ENCODE data around the gene ZNF774. TPM values are rescaled to one million over a fixed set of nuclear protein-coding genes. Genes with fewer than 3 reads are reported as not detected.
A peak's percentile ranks its signal among the peaks of the same experiment; 100 is the strongest.
"Not testable (repeated sequence)": the region's sequence is repeated elsewhere in the genome, so short reads cannot be mapped to it uniquely, and the experiment has no call there.

Gene ZNF774
- total RNA-seq (1 to 10 TPM; 2.5 to 4.9 TPM), polyA plus RNA-seq (1 to 10 TPM; 1.6 to 1.9 TPM)
- long read RNA-seq, donor 1, partial matches to known transcripts: 0 of 1 reads
- long read RNA-seq, donor 1, other reads (novel, unspliced or antisense): 0 of 1 reads
- long read RNA-seq, donor 2, full-length matches to known transcripts: 1 of 1 reads
- long read RNA-seq, donor 2, partial matches to known transcripts: 0 of 1 reads
- long read RNA-seq, donor 2, other reads (novel, unspliced or antisense): 0 of 1 reads
- long read RNA-seq, donor 3, partial matches to known transcripts: 0 of 2 reads
- long read RNA-seq, donor 3, other reads (novel, unspliced or antisense): 0 of 2 reads
- long read RNA-seq, donor 4, partial matches to known transcripts: 0 of 1 reads
- long read RNA-seq, donor 4, other reads (novel, unspliced or antisense): 0 of 1 reads
- long read RNA-seq, donor 5, partial matches to known transcripts: 0 of 2 reads
- long read RNA-seq, donor 5, other reads (novel, unspliced or antisense): 0 of 2 reads

DNA sequence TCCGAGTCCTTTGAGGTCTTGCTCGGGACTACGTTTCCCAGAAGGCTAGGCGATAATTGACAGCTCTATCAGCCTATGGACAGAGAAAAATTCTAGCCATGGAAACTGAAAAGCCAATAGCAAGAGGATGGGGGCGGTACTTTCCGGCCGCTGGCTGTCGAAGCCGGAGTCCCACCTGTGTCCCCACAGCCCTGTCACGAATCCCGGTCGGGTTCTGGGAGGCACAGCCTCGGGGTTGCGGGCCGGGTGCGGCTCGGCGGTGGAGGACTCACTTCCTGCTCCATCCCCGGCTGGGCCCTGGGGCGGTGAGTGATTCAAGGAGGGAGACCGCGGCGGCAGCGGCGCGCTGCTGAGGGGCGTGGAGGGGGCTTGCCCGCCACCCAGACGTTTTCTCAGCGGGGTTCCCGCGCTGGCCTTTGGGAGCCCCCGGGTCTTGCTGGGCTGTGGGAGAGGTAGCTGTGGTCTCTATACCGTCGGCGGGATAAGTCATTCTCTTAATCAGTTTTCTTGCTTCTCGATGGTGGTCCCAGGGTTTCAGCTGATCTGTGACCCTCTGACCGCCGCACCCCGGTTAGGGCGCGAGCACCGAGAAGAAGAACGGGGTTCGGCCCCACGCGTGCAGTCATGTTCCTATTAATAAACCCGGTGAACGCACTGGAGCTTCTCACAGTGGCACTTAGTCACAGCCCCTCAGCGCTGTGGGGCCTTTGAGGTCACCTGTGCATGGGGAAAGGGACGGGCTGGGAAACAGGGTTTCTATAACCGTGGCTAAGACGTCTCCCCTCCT, at the start of gene ZNF774:
ZNF774 (plus strand) TSS at position 178 of the 787 bp plus-strand sequence. CDS start 2,377 bp downstream, outside the sequence.
- DNase-seq (peak; percentile 93 to 98 (median 98)), ATAC-seq (ENCODE audit: insufficient read depth, low FRiP score) (peak; percentile 97)
- H3K4me1 ChIP-seq (ENCODE audit: control insufficient read depth in 5 of 5, insufficient read depth in 5 of 5, low read length in 5 of 5): peaks cover 0 to 7% (median 0%) of the 10 kb centered on the region in 5 donors
- H3K27ac ChIP-seq (ENCODE audit: low read depth in 1 of 2, low read length in 1 of 2): peak within 1 kb of the TSS; percentile 58 to 87
- H3K27me3 ChIP-seq (ENCODE audit: control insufficient read depth in 3 of 3, insufficient read depth in 3 of 3, low read length in 2 of 3): no peaks in the 10 kb centered on the region
- no peaks in the 10 kb centered on the region for H3K9me3 ChIP-seq (ENCODE audit: control insufficient read depth in 4 of 4, insufficient read depth in 3 of 4, low read length in 3 of 4)
- H3K36me3 ChIP-seq (ENCODE audit: control insufficient read depth in 4 of 4, insufficient read depth in 4 of 4, low read length in 4 of 4): no peaks in the 10 kb centered on the region
- TF ChIP-seq, protein P1, sequence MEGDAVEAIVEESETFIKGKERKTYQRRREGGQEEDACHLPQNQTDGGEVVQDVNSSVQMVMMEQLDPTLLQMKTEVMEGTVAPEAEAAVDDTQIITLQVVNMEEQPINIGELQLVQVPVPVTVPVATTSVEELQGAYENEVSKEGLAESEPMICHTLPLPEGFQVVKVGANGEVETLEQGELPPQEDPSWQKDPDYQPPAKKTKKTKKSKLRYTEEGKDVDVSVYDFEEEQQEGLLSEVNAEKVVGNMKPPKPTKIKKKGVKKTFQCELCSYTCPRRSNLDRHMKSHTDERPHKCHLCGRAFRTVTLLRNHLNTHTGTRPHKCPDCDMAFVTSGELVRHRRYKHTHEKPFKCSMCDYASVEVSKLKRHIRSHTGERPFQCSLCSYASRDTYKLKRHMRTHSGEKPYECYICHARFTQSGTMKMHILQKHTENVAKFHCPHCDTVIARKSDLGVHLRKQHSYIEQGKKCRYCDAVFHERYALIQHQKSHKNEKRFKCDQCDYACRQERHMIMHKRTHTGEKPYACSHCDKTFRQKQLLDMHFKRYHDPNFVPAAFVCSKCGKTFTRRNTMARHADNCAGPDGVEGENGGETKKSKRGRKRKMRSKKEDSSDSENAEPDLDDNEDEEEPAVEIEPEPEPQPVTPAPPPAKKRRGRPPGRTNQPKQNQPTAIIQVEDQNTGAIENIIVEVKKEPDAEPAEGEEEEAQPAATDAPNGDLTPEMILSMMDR (IDR thresholded peaks at IDR 0.05; ENCODE audit: control extremely low read depth, extremely low read depth): no peak
- peak within 1 kb of the TSS; percentile 11 to 63 for H3K9ac ChIP-seq (ENCODE audit: insufficient read depth in 1 of 2, low read length in 2 of 2)
- peak within 1 kb of the TSS; percentile 79 for H3K4me3 ChIP-seq
- WGBS, 2 donors: 1% methylated on average over 53 of the region's 53 CpGs

DNA sequence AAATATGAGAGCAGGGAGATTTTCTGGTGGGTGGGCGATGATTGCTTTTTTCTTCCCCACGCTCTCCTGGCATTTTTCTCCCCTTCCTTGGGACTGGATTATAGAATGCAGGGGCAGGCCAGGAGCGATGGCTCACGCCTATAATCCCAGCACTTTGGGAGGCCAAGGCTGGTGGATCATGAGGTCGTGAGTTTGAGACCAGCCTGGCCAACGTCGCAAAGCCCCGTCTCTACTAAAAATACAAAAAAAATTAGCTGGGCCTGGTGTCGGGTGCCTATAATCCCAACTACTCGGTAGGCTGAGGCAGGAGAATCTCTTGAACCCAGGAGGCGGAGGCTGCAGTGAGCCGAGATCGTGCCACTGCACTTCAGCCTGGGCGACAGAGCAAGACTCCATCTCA, 46.7 kb upstream of the ZNF774 start:
- H3K9ac ChIP-seq (ENCODE audit: insufficient read depth in 1 of 2, low read length in 2 of 2); H3K27ac ChIP-seq (ENCODE audit: low read depth in 1 of 2, low read length in 1 of 2); ATAC-seq (ENCODE audit: insufficient read depth, low FRiP score); H3K36me3 ChIP-seq (ENCODE audit: control insufficient read depth in 4 of 4, insufficient read depth in 4 of 4, low read length in 4 of 4); H3K9me3 ChIP-seq (ENCODE audit: control insufficient read depth in 4 of 4, insufficient read depth in 3 of 4, low read length in 3 of 4); H3K27me3 ChIP-seq (ENCODE audit: control insufficient read depth in 3 of 3, insufficient read depth in 3 of 3, low read length in 2 of 3); DNase-seq; H3K4me3 ChIP-seq: not testable (repeated sequence)
- WGBS, 2 donors: 94 to 97% methylated on average over 14 of the region's 14 CpGs
- peaks cover 0 to 16% (median 7%) of the 10 kb centered on the region in 5 donors for H3K4me1 ChIP-seq (ENCODE audit: control insufficient read depth in 5 of 5, insufficient read depth in 5 of 5, low read length in 5 of 5)

DNA sequence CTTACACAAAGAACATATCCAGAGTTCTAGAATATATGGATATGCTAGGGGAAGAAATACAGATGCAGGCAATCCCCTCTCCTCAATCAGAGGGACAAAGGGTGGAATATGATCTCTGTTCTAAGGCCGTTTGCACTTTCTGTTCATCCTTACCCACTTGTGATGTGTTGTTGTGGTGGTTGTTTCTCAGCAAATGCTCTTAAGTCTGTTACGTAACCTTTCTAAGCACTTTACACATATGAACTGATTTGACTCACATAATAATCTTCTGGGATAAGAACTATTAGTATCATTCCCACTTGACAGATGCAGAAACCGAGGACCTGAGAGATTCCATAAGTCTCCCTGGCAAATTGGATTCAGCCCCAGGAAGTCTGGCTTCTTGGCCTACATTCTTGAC, 46.2 kb upstream of the ZNF774 start:
- H3K36me3 ChIP-seq (ENCODE audit: control insufficient read depth in 4 of 4, insufficient read depth in 4 of 4, low read length in 4 of 4): no peaks in the 10 kb centered on the region
- WGBS, 2 donors: 58 to 76% methylated on average over 3 of the region's 3 CpGs
- no peak overlapping the region for H3K4me3 ChIP-seq
- DNase-seq (no peak), ATAC-seq (ENCODE audit: insufficient read depth, low FRiP score) (no peak)
- H3K27ac ChIP-seq (ENCODE audit: low read depth in 1 of 2, low read length in 1 of 2): no peak overlapping the region
- no peaks in the 10 kb centered on the region for H3K27me3 ChIP-seq (ENCODE audit: control insufficient read depth in 3 of 3, insufficient read depth in 3 of 3, low read length in 2 of 3)
- peak overlapping the region in 1 of 2 donors; percentile 13 for H3K9ac ChIP-seq (ENCODE audit: insufficient read depth in 1 of 2, low read length in 2 of 2)
- H3K9me3 ChIP-seq (ENCODE audit: control insufficient read depth in 4 of 4, insufficient read depth in 3 of 4, low read length in 3 of 4): peaks cover 0 to 2% (median 0%) of the 10 kb centered on the region in 4 donors
- TF ChIP-seq, protein P1 (IDR thresholded peaks at IDR 0.05; ENCODE audit: control extremely low read depth, extremely low read depth): no peak
- peaks cover 0 to 16% (median 7%) of the 10 kb centered on the region in 5 donors for H3K4me1 ChIP-seq (ENCODE audit: control insufficient read depth in 5 of 5, insufficient read depth in 5 of 5, low read length in 5 of 5)

- TF ChIP-seq, protein P1 (IDR thresholded peaks at IDR 0.05; ENCODE audit: control extremely low read depth, extremely low read depth): no peak
- Histone ChIP-seq H3K4me3 (no peak overlapping the region), H3K4me1 (ENCODE audit: control insufficient read depth in 5 of 5, insufficient read depth in 5 of 5, low read length in 5 of 5) (peaks cover 0 to 16% (median 1%) of the 10 kb centered on the region in 5 donors), H3K9me3 (ENCODE audit: control insufficient read depth in 4 of 4, insufficient read depth in 3 of 4, low read length in 3 of 4) (no peaks in the 10 kb centered on the region), H3K9ac (ENCODE audit: insufficient read depth in 1 of 2, low read length in 2 of 2) (no peak overlapping the region), H3K27me3 (ENCODE audit: control insufficient read depth in 3 of 3, insufficient read depth in 3 of 3, low read length in 2 of 3) (no peaks in the 10 kb centered on the region), H3K27ac (ENCODE audit: low read depth in 1 of 2, low read length in 1 of 2) (no peak overlapping the region), H3K36me3 (ENCODE audit: control insufficient read depth in 4 of 4, insufficient read depth in 4 of 4, low read length in 4 of 4) (no peaks in the 10 kb centered on the region)
- 35 to 36% methylated on average over 6 of the region's 6 CpGs for WGBS, 2 donors
- ATAC-seq (ENCODE audit: insufficient read depth, low FRiP score) (no peak), DNase-seq (no peak)
Observed at GRCh38 chr15:90306560-90306959, 45.5 kb upstream of the ZNF774 start.

Measured in lung (tissue), 16 donors.